A549 (cell line): ENCODE results near the gene MPND.

Experiments used
- POLR2A ChIP-seq: IDR thresholded peaks from 2 replicates; pipeline ENCODE4 v1.6.1; 2012; ENCODE audit warnings: mild to moderate bottlenecking, low read length
- SMC3 ChIP-seq: fragments of >200 bp; sonication (Bioruptor Twin); formaldehyde crosslinking; IDR thresholded peaks from 3 replicates; pipeline ENCODE4 v1.6.1; 2018; ENCODE audit warnings: inconsistent platforms
- TF ChIP-seq, protein P1 (sequence below): fragments of >200 bp; sonication (Bioruptor Twin); formaldehyde crosslinking; IDR thresholded peaks from 3 replicates; pipeline ENCODE4 v1.5.1; 2016

GRCh38 chr19:4327877-4328242 is 15.5 kb upstream of the MPND start:
- TF ChIP-seq POLR2A (no peak), SMC3 (no peak)
- TF ChIP-seq, protein P1, sequence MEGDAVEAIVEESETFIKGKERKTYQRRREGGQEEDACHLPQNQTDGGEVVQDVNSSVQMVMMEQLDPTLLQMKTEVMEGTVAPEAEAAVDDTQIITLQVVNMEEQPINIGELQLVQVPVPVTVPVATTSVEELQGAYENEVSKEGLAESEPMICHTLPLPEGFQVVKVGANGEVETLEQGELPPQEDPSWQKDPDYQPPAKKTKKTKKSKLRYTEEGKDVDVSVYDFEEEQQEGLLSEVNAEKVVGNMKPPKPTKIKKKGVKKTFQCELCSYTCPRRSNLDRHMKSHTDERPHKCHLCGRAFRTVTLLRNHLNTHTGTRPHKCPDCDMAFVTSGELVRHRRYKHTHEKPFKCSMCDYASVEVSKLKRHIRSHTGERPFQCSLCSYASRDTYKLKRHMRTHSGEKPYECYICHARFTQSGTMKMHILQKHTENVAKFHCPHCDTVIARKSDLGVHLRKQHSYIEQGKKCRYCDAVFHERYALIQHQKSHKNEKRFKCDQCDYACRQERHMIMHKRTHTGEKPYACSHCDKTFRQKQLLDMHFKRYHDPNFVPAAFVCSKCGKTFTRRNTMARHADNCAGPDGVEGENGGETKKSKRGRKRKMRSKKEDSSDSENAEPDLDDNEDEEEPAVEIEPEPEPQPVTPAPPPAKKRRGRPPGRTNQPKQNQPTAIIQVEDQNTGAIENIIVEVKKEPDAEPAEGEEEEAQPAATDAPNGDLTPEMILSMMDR, result no peak
